ENCODE data around the gene ATG16L2.
"Not testable (repeated sequence)": the region's sequence is repeated elsewhere in the genome, so short reads cannot be mapped to it uniquely, and the experiment has no call there.

The ATG16L2 gene

GRCh38 chr11:72850832-72851231 is 36.6 kb downstream of the ATG16L2 start:
- no peak for FAIRE-seq

DNA sequence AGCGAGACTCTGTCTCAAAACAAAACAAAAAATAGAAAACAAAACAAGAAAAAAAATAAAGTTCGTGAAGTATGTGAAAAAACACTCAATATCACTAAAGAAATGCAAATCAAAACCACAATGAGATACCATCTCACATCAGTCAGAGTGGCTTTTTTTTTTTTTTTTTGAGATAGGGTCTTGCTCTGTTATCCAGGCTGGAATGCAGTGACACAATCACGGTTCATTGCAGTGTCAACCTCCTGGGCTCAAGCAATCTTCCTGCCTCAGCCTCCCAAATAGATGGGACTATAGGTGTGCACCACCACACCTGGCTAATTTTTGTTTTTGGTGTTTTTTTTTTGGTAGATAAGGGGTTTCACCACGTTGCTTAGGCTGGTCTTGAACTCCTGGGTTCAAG is 37.5 kb downstream of the ATG16L2 start:
- FAIRE-seq = no peak

DNA sequence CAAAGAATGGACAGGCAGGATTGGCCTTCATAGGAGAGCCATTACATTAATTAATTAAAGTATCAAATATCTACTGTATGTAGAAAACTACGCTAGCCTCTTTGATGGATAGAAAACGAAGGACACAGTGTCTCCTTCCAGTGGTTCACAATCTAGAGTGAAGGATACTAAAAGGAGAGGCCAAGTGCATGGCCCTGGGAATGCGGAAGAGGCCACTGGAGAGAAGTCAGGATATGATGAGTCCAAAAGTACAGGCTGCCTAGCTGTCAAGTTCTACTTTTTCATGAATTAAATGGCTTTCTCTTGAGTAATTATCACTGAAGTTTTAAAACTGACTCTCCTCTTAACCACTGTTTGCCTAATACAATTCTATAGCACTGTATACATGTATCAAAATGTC is 41.9 kb downstream of the ATG16L2 start:
- FAIRE-seq = no peak

DNA sequence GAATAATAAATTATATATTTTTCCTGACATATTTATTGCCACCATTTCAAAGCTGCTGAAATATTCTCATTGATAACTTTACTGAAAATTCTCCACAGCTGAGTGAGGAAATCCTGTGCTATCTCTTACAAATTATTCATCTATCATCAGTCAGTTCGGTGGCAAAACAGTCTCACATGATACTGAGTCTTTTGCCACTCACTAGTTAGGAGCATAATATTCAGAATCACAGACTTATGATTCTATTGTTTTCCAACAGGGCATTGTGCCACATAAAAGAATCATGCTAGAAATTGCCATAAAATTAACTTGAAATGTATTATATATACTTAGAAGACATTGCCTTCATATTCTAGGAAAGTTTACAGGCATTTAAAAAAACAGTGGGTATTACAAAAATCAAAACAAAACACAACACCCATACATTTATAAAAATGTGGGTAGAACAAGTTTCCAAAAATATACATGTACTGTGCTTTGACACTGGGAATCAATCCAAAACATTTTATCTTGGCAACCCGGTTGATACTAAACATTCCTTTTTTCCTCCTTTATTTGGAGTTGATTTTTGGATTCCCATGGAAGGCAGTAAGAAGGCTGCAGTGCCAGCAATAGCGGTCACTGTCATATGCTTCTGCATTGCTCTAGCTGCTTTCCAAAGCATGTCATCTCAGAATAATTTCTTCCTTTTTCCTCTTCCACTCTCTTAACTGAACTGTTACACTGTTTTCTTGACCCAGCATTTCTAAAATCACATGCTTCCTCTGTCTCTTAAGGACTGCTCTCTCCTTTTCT is 42.5 kb downstream of the ATG16L2 start:
- no peak for FAIRE-seq

GRCh38 chr11:72858267-72858666 is 44.1 kb downstream of the ATG16L2 start:
- FAIRE-seq = not testable (repeated sequence)

GRCh38 chr11:72859126-72859525 is 44.9 kb downstream of the ATG16L2 start:
- no peak for FAIRE-seq

DNA sequence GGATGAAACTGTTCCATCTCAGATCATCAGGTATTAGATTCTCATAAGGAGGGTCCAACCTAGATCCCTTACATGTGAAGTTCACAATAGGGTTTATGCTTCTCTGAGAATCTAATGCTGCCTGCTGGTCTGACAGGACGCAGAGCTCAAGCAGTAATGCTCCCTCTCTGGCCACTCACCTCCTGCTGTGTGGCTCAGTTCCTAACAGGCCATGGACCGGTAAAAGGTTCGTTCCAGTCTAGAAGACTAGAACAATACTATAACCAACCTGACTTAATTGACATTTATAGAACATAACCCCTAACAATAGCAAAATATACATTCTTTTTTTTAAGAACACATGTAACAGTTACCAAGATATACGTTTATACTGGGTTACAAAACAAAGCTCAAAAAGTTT is 45.8 kb downstream of the ATG16L2 start:
- no peak for FAIRE-seq

DNA sequence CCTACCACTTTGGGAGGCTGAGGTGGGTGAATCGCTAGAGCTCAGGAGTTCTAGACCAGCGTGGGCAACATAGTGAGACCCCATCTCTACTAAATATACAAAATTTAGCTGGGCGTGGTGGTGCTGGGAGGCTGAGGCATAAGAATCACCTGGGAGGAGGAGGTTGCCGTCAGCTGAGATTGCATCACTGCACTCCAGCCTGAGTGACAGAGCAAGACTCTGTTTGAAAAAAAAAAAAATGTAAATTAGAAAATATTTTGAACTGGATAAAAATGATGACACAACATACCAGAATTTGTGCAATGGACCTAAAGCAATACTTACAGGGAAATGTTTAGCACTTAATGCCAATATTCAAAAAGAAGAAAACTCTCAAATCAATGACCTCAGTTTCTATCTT is 46.4 kb downstream of the ATG16L2 start:
- FAIRE-seq = no peak

GRCh38 chr11:72863091-72863490 is 48.9 kb downstream of the ATG16L2 start:
- no peak for FAIRE-seq

GRCh38 chr11:72863916-72864315 is 49.7 kb downstream of the ATG16L2 start:
- no peak for FAIRE-seq

GRCh38 chr11:72864702-72865655 is 50.8 kb downstream of the ATG16L2 start:
- FAIRE-seq = no peak

DNA sequence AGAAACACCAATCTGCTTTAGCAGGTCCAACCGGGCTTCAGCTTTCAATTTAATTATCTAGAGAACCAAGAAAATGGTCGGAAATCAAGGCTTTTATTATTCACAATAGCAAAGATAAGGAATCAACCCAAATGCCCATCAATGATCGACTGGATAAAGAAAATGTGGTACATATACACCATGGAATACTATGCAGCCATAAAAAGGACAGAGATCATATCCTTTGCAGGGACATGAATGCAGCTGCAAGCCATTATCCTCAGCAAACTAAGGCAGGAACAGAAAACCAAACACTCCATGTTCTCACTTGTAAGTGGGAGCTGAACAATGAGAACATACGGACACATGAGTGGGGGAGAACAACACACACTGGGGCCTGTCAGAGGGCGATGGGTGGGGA is 53.8 kb downstream of the ATG16L2 start:
- no peak for FAIRE-seq

DNA sequence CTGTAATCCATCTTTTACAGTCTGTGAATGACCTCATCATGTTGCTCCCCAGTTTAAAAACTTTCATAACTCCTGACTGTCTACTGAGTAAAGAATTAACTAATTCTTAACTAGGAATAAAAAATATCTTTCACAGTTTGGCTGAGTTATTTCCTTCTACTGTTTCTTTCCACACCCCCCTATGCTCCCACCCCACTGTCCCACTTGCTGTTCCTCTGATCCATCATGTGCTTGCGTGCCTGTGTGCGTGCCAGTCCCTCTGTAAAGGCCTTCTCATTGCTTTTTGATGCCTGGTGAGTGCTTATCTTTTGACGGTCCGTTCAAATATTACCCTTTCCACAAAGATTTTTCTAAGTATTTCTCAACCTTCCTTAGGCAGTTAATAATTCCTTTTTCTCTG is 55.6 kb downstream of the ATG16L2 start:
- FAIRE-seq = no peak

DNA sequence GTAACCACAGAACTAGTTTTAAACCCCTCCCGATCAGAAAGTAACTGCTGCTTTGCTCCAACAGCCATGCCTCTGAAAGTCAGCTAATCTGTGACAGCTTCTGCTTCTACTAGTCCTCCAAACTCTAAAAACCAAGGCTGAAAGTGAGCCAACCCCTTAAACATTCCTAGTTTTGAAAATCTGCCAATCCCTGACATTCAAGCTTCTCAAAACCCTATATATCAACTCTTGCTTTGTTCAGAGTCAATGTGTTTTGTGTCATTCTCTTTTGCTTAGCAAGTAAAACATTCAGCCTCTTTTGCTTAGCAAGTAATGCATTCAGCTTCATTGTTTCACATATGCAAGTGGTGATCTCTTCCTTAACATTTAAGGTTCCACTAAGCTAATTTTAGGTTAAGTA is 56.9 kb downstream of the ATG16L2 start:
- no peak for FAIRE-seq

GRCh38 chr11:72872012-72872411 is 57.8 kb downstream of the ATG16L2 start:
- no peak for FAIRE-seq

DNA sequence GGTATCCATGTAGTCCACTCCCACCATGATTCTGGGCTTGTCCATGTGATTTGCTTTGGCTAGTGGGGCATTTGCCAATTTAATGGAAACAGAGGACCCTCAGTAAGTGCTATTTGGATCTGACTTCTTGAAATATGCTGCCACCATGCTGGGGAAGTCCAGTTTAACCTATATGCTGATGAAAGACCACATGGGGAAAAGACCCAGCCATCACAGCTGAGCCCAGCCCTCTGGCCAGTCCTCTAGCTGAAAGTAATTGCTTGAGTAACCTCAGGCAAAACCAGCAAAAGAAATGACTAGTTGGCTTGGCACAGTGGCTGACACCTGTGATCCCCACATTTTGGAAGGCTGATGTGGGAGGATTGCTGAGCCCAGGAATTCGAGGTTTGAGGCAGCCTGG is 61.5 kb downstream of the ATG16L2 start:
- no peak for FAIRE-seq

GRCh38 chr11:72876147-72876546 is 61.9 kb downstream of the ATG16L2 start:
- FAIRE-seq = no peak
